ENCODE results near the gene CDC16. TPM values are rescaled to one million over a fixed set of nuclear protein-coding genes. Genes with fewer than 3 reads are reported as not detected.
A peak's percentile ranks its signal among the peaks of the same experiment; 100 is the strongest.

Gene CDC16
- total and polyA plus RNA-seq, 2 of the 8 experiments (the other 6 are each of a cell fraction or from before 2014, with no cell fraction given): 42.5 to 83.4 TPM

GRCh38 chr13:114211446-114212157, 23.1 kb upstream of the CDC16 start:
- no peak overlapping the region for H4K5ac ChIP-seq (ENCODE audit: insufficient read length, low read depth, low read length)
- no peak for TF ChIP-seq CHD1 (IDR thresholded peaks at IDR 0.05; ENCODE audit: low read depth, low read length)
- TF ChIP-seq SP4 (IDR thresholded peaks at IDR 0.05; ENCODE audit: low read length): no peak
- TF ChIP-seq EP300 (IDR thresholded peaks at IDR 0.05; ENCODE audit: borderline replicate concordance in 1 of 2, low read depth in 2 of 2, low read length in 2 of 2): no peak
- no peak for TF ChIP-seq GTF2F1 (IDR thresholded peaks at IDR 0.05; ENCODE audit: borderline replicate concordance, low read depth, low read length)
- no peak for TF ChIP-seq RAD21 (IDR thresholded peaks at IDR 0.05 in 1 of 2, conservative IDR thresholded peaks at IDR 0.05 in 1 of 2; ENCODE audit: low read depth in 2 of 2, low read length in 2 of 2)
- TF ChIP-seq SRF (IDR thresholded peaks at IDR 0.05; ENCODE audit: low read depth, low read length): no peak
- TF ChIP-seq RNF2 (IDR thresholded peaks at IDR 0.05; ENCODE audit: borderline replicate concordance, low read depth, low read length, missing control alignments, poor library complexity, severe bottlenecking): no peak
- TF ChIP-seq SP1 (IDR thresholded peaks at IDR 0.05; ENCODE audit: low read depth, low read length): no peak
- TF ChIP-seq, protein P1, sequence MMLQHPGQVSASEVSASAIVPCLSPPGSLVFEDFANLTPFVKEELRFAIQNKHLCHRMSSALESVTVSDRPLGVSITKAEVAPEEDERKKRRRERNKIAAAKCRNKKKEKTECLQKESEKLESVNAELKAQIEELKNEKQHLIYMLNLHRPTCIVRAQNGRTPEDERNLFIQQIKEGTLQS (IDR thresholded peaks at IDR 0.05; ENCODE audit: insufficient read depth, low read depth, low read length): no peak
- TF ChIP-seq YY1 (IDR thresholded peaks at IDR 0.05; ENCODE audit: low read depth, low read length): no peak
- no peak for TF ChIP-seq KDM4A (IDR thresholded peaks at IDR 0.05; ENCODE audit: low read depth, low read length, severe bottlenecking)

More at GRCh38 chr13:114211446-114212157, 23.1 kb upstream of the CDC16 start:
- H3K27ac ChIP-seq (ENCODE audit: low read depth, low read length): no peak overlapping the region
- no peaks in the 10 kb centered on the region for H3K79me2 ChIP-seq (ENCODE audit: control insufficient read depth in 1 of 2, insufficient read depth in 2 of 2, low read length in 2 of 2)
- H3K9ac ChIP-seq (replicated peaks in 1 of 4; ENCODE audit: extremely low read depth in 1 of 4, low read depth in 3 of 4, low read length in 3 of 4): no peak overlapping the region
- POLR2A ChIA-PET (ENCODE audit: partially characterized antibody): no interaction called here
- DNase-seq (ENCODE audit: low read depth in 1 of 2, low spot score in 2 of 2) (no peak), FAIRE-seq (no peak)
- H4K20me1 ChIP-seq (replicated peaks in 1 of 2; ENCODE audit: control insufficient read depth in 1 of 2, insufficient read depth in 2 of 2, low read length in 2 of 2): no peaks in the 10 kb centered on the region
- H3K79me1 ChIP-seq (ENCODE audit: low read depth, low read length): no peaks in the 10 kb centered on the region
- H3K9me3 ChIP-seq (ENCODE audit: insufficient read depth in 2 of 2, low read depth in 1 of 2, low read length in 1 of 2): peaks cover 14% of the 10 kb centered on the region in 2 experiments
- 0 out of 2 replicates have a peak overlapping the region, but pooled peaks have one; percentile 58 for H2AFZ ChIP-seq (ENCODE audit: low read length)
- 93% methylated on average over 26 of the region's 26 CpGs; no CpG with 5 or more reads in 1 of the 2 experiments for WGBS, 2 experiments (ENCODE audit: extremely low coverage in 1 of 2, insufficient coverage in 1 of 2, insufficient read length in 1 of 2, insufficient replicate concordance in 2 of 2, low coverage in 1 of 2, low lambda C conversion rate in 2 of 2, missing lambda C conversion rate in 1 of 2)
- H2BK15ac ChIP-seq (ENCODE audit: low read length): no peak overlapping the region
- no peak overlapping the region for H3K14ac ChIP-seq (ENCODE audit: insufficient read length)
- H3K56ac ChIP-seq (replicated peaks; ENCODE audit: insufficient read length, low read depth, low read length): no peak overlapping the region
- H3K18ac ChIP-seq (ENCODE audit: extremely low read depth, low read length): no peak overlapping the region
- no peak overlapping the region for H2BK20ac ChIP-seq (ENCODE audit: low read length)
- H3K23me2 ChIP-seq (ENCODE audit: low read depth, low read length): peaks cover 2% of the 10 kb centered on the region
- H3K4ac ChIP-seq (replicated peaks; ENCODE audit: insufficient read length, low read depth, low read length): no peak overlapping the region
- no peak overlapping the region for H2AK5ac ChIP-seq (ENCODE audit: low read depth, low read length)
- 0 out of 2 replicates have a peak overlapping the region, but pooled peaks have one; percentile 62 for H4K8ac ChIP-seq (ENCODE audit: extremely low read depth, insufficient read depth, low read length)
- H3K4me3 ChIP-seq (ENCODE audit: extremely low read depth in 1 of 4, insufficient read depth in 2 of 4, low read depth in 3 of 4, low read length in 4 of 4): no peak overlapping the region
- H3K4me2 ChIP-seq (ENCODE audit: insufficient read depth in 1 of 2, low read depth in 2 of 2, low read length in 2 of 2): no peak overlapping the region
- no peaks in the 10 kb centered on the region for H3K36me3 ChIP-seq (ENCODE audit: control insufficient read depth in 2 of 4, insufficient read depth in 4 of 4, low read length in 3 of 4)
- no peaks in the 10 kb centered on the region for H3K27me3 ChIP-seq (replicated peaks in 1 of 4; ENCODE audit: control insufficient read depth in 3 of 4, extremely low read depth in 1 of 4, insufficient read depth in 3 of 4, low read length in 3 of 4)
- H2BK12ac ChIP-seq (ENCODE audit: low read depth, low read length): no peak overlapping the region
- H3K4me1 ChIP-seq (replicated peaks in 1 of 4; ENCODE audit: control insufficient read depth in 3 of 4, insufficient read depth in 4 of 4, low read length in 3 of 4): no peaks in the 10 kb centered on the region
- CTCF ChIA-PET (ENCODE audit: partially characterized antibody): interaction anchor here (0.6 to 1.9 kb wide), 3 partner anchors 15 to 134 kb away, joined by 3 to 8 read pairs (median 3); no protein-coding TSS in a partner anchor
- no peak overlapping the region for H2BK5ac ChIP-seq (ENCODE audit: low read depth, low read length)
- no peak overlapping the region for H4K91ac ChIP-seq (replicated peaks; ENCODE audit: insufficient read length, low read length)
- H2BK120ac ChIP-seq (replicated peaks; ENCODE audit: low read depth, low read length): no peak overlapping the region
- H3K23ac ChIP-seq (ENCODE audit: insufficient read length): no peak overlapping the region
